ENCODE data around the gene TCTN1.
"Not testable (repeated sequence)": the region's sequence is repeated elsewhere in the genome, so short reads cannot be mapped to it uniquely, and the experiment has no call there.

- TF ChIP-seq POLR2A (IDR thresholded peaks at IDR 0.05; ENCODE audit: low read depth, low read length); TAF1 (IDR thresholded peaks at IDR 0.05; ENCODE audit: borderline replicate concordance, low read depth, low read length); POLR2AphosphoS5 (IDR thresholded peaks at IDR 0.05; ENCODE audit: low read depth, low read length): not testable (repeated sequence)
These were observed 40.3 kb downstream of the TCTN1 start for GRCh38 chr12:110654238-110654637.
